ENCODE data around the gene CHIC1.

DNA sequence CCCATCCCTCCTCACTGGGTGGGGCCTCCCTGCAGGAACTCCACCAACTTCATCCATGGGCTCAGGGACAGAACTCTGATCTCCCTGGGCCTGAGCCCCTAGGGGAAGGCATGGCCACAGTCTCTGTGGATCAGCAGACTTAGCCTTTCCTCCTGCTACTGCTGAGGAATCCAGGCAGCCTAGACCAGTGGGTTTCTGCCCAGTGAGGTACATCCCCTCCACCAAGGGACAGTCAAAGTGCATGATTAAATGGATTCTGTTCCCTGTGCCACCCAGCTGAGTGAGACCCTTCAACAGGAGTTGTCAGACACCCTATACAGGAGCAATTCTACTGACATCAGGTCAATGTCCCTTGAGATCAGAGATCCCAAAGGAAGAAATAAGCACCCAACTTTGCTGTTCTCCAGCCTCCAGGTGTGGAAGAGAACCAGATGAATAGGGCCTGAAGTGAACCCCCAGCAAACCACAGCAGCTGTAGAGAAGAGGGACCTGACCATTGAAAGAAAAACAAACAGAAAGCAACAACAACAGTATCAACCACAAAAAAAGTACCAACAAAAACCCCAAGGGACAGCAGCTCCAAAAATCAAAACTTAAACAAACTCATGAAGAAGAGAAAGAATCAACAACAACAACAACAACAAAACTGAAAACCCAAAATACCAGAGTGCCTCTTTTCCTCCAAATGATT, 84.8 kb downstream of the CHIC1 start:
- TF ChIP-seq, protein P1, sequence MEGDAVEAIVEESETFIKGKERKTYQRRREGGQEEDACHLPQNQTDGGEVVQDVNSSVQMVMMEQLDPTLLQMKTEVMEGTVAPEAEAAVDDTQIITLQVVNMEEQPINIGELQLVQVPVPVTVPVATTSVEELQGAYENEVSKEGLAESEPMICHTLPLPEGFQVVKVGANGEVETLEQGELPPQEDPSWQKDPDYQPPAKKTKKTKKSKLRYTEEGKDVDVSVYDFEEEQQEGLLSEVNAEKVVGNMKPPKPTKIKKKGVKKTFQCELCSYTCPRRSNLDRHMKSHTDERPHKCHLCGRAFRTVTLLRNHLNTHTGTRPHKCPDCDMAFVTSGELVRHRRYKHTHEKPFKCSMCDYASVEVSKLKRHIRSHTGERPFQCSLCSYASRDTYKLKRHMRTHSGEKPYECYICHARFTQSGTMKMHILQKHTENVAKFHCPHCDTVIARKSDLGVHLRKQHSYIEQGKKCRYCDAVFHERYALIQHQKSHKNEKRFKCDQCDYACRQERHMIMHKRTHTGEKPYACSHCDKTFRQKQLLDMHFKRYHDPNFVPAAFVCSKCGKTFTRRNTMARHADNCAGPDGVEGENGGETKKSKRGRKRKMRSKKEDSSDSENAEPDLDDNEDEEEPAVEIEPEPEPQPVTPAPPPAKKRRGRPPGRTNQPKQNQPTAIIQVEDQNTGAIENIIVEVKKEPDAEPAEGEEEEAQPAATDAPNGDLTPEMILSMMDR (IDR thresholded peaks at IDR 0.05) = no peak
- TF ChIP-seq EP300 (IDR thresholded peaks at IDR 0.05) = no peak

All from suprapubic skin (tissue), 3 donors.